HEK293 (cell line): ENCODE results near the gene UPF2.
A peak's percentile ranks its signal among the peaks of the same experiment; 100 is the strongest.

Source experiments
- CTCF ChIA-PET: fragments of 350-600 bp; formaldehyde crosslinking; extraction: SDS; loops from one replicate; lab custom pipeline; 2021; ENCODE audit warnings: antibody characterized with exemption; lab: Yijun Ruan, JAX
- POLR2A ChIA-PET: fragments of 300-600 bp; formaldehyde crosslinking; extraction: SDS; loops from one replicate; lab custom pipeline; 2020; ENCODE audit warnings: antibody characterized with exemption, inconsistent platforms; lab: Yijun Ruan, JAX
- H3K27ac ChIP-seq: fragments of 200-500 bp; sonication (Bioruptor generic); 2 replicates; pipeline ENCODE4 v1.5.1; 2014; ENCODE audit warnings: low read depth, low read length, control low read depth, inconsistent platforms; ENCODE audit errors: extremely low read depth
- H3K36me3 ChIP-seq, 2 experiments: fragments of 200-500 bp in 1 of 2; sonication (Bioruptor generic) in 1 of 2; 1 replicate in 1 of 2; 2 replicates in 1 of 2; pipeline ENCODE4 v1.5.1; 2014 to 2017; ENCODE audit warnings: inconsistent platforms in 2 of 2, low read length in 2 of 2; ENCODE audit not compliant: control insufficient read depth in 2 of 2, insufficient read depth in 1 of 2
- H3K4me1 ChIP-seq: fragments of 200-500 bp; sonication (Bioruptor generic); 2 replicates; pipeline ENCODE4 v1.5.1; 2014; ENCODE audit warnings: mild to moderate bottlenecking, low read length, inconsistent platforms; ENCODE audit not compliant: control insufficient read depth, insufficient read depth
- H3K4me3 ChIP-seq: 2 replicates; pipeline ENCODE4 v1.5.1; 2011; ENCODE audit warnings: low read depth, mild to moderate bottlenecking, control low read depth, low read length, moderate library complexity
- H3K9me3 ChIP-seq: fragments of 200-500 bp; sonication (Bioruptor generic); 2 replicates; pipeline ENCODE4 v1.5.1; 2014; ENCODE audit warnings: low read depth, low read length, inconsistent platforms; ENCODE audit not compliant: control insufficient read depth, insufficient read depth
- HOXC10 ChIP-seq: sonication (generic); formaldehyde crosslinking; IDR thresholded peaks from 2 replicates; pipeline ENCODE4 v1.8.1; 2023; ENCODE audit warnings: mild to moderate bottlenecking, missing genetic modification reagents
- IKZF3 ChIP-seq: fragments of 450-650 bp; IDR thresholded peaks from 2 replicates; pipeline ENCODE4 v1.5.0; 2018; ENCODE audit warnings: missing biosample characterization, mild to moderate bottlenecking, missing genetic modification characterization, moderate library complexity
- KLF1 ChIP-seq: fragments of 450-650 bp; formaldehyde crosslinking; IDR thresholded peaks from 2 replicates; pipeline ENCODE4 v1.5.1; 2016; ENCODE audit warnings: missing biosample characterization, missing genetic modification characterization
- MYNN ChIP-seq: fragments of 450-650 bp; formaldehyde crosslinking; IDR thresholded peaks from 2 replicates; pipeline ENCODE4 v1.5.1; 2016; ENCODE audit warnings: missing biosample characterization, missing genetic modification characterization, borderline replicate concordance
- PRDM6 ChIP-seq: fragments of 450-650 bp; formaldehyde crosslinking; IDR thresholded peaks from 2 replicates; pipeline ENCODE4 v1.5.1; 2017; ENCODE audit warnings: missing biosample characterization, missing genetic modification characterization
- REST ChIP-seq: fragments of 450-650 bp; formaldehyde crosslinking; IDR thresholded peaks from 2 replicates; pipeline ENCODE4 v1.5.1; 2016; ENCODE audit warnings: missing biosample characterization, missing genetic modification characterization
- SCRT1 ChIP-seq: fragments of 450-650 bp; formaldehyde crosslinking; IDR thresholded peaks from 2 replicates; pipeline ENCODE4 v1.5.1; 2016; ENCODE audit warnings: missing biosample characterization, missing genetic modification characterization, borderline replicate concordance
- TCF7L2 ChIP-seq: IDR thresholded peaks from 2 replicates; pipeline ENCODE4 v1.6.1; 2011; ENCODE audit warnings: low read depth, mild to moderate bottlenecking, inconsistent platforms, low read length, moderate library complexity, borderline replicate concordance
- ZFP41 ChIP-seq: fragments of 450-650 bp; formaldehyde crosslinking; IDR thresholded peaks from 2 replicates; pipeline ENCODE4 v1.5.1; 2016; ENCODE audit warnings: missing biosample characterization, missing genetic modification characterization, borderline replicate concordance
- ZNF280D ChIP-seq: fragments of 450-650 bp; formaldehyde crosslinking; IDR thresholded peaks from 2 replicates; pipeline ENCODE4 v1.5.1; 2016; ENCODE audit warnings: missing biosample characterization, missing genetic modification characterization
- ZNF48 ChIP-seq: fragments of 450-650 bp; formaldehyde crosslinking; IDR thresholded peaks from 2 replicates; pipeline ENCODE4 v1.5.1; 2016; ENCODE audit warnings: missing biosample characterization, missing genetic modification characterization
- ZNF510 ChIP-seq: fragments of 450-650 bp; formaldehyde crosslinking; IDR thresholded peaks from 2 replicates; pipeline ENCODE4 v1.5.1; 2018; ENCODE audit warnings: mild to moderate bottlenecking, missing genetic modification characterization, missing biosample characterization; ENCODE audit not compliant: insufficient replicate concordance
- ZNF513 ChIP-seq: fragments of 450-650 bp; IDR thresholded peaks from 2 replicates; pipeline ENCODE4 v1.5.1; 2018; ENCODE audit warnings: missing biosample characterization, missing genetic modification characterization
- ZNF629 ChIP-seq: fragments of 450-650 bp; formaldehyde crosslinking; IDR thresholded peaks from 2 replicates; pipeline ENCODE4 v1.5.1; 2017; ENCODE audit warnings: missing biosample characterization, missing genetic modification characterization
- ZNF677 ChIP-seq: fragments of 450-650 bp; IDR thresholded peaks from 2 replicates; pipeline ENCODE4 v1.5.0; 2018; ENCODE audit warnings: missing biosample characterization, mild to moderate bottlenecking, missing genetic modification characterization, moderate library complexity
- ZNF707 ChIP-seq: fragments of 450-650 bp; formaldehyde crosslinking; IDR thresholded peaks from 2 replicates; pipeline ENCODE4 v1.5.1; 2016; ENCODE audit warnings: missing biosample characterization, missing genetic modification characterization
- ZNF776 ChIP-seq: fragments of 450-650 bp; formaldehyde crosslinking; IDR thresholded peaks from 2 replicates; pipeline ENCODE4 v1.5.0; 2017; ENCODE audit warnings: missing biosample characterization, missing genetic modification characterization, borderline replicate concordance
- ZNF777 ChIP-seq: fragments of 450-650 bp; formaldehyde crosslinking; IDR thresholded peaks from 2 replicates; pipeline ENCODE4 v1.5.1; 2017; ENCODE audit warnings: missing biosample characterization, missing genetic modification characterization, borderline replicate concordance
- ZNF791 ChIP-seq: fragments of 450-650 bp; formaldehyde crosslinking; IDR thresholded peaks from 2 replicates; pipeline ENCODE4 v1.5.1; 2016; ENCODE audit warnings: missing biosample characterization, missing genetic modification characterization
- ZSCAN5A ChIP-seq: fragments of 450-650 bp; formaldehyde crosslinking; IDR thresholded peaks from 2 replicates; pipeline ENCODE4 v1.5.1; 2016; ENCODE audit warnings: missing biosample characterization, missing genetic modification characterization

UPF2 gene

GRCh38 chr10:11927746-11928145 is 114.9 kb downstream of the UPF2 start (continued):
- TF ChIP-seq ZNF513 (no peak), ZNF791 (tag by site-specific recombination) (no peak), ZNF629 (no peak), ZNF510 (tag by site-specific recombination) (no peak), SCRT1 (tag by site-specific recombination) (no peak), ZNF777 (tag by site-specific recombination) (no peak), MYNN (no peak), ZNF677 (tag by site-specific recombination) (no peak), ZNF48 (tag by site-specific recombination) (no peak)
- TF ChIP-seq, all 188 proteins: peak for 0

- no peaks in the 10 kb centered on the region for H3K9me3 ChIP-seq
- no peaks in the 10 kb centered on the region for H3K4me1 ChIP-seq
- H3K36me3 ChIP-seq, result peaks cover 12 to 51% of the 10 kb centered on the region in 2 experiments
- ChIA-PET CTCF (no interaction called here), POLR2A (interaction anchor here (0.7 kb wide), 1 partner anchor 121 kb away, joined by 3 read pairs; the partner anchor contains the start of gene UPF2)
- H3K4me3 ChIP-seq, result no peak overlapping the region
- H3K27ac ChIP-seq, result no peak overlapping the region
- TF ChIP-seq ZSCAN5A (tag by site-specific recombination) (no peak), KLF1 (tag by site-specific recombination) (peak; percentile 51; the same call in 1 of the 2 replicates)
- TF ChIP-seq, all 188 proteins: peak for 1
Observed at GRCh38 chr10:11921800-11922392, 120.7 kb downstream of the UPF2 start.

- Histone ChIP-seq H3K36me3 (peaks cover 8 to 30% of the 10 kb centered on the region in 2 experiments), H3K4me1 (no peaks in the 10 kb centered on the region), H3K9me3 (no peaks in the 10 kb centered on the region), H3K4me3 (no peak overlapping the region), H3K27ac (no peak overlapping the region)
- CTCF ChIA-PET, result interaction anchor here (0.6 kb wide), 1 partner anchor 136 kb away, joined by 3 read pairs; no protein-coding TSS in a partner anchor
- POLR2A ChIA-PET, result interaction anchor here (0.7 kb wide), 1 partner anchor 16 kb away, joined by 4 read pairs; no protein-coding TSS in a partner anchor
- TF ChIP-seq PRDM6 (tag by site-specific recombination) (no peak), ZNF707 (no peak), ZNF280D (no peak), ZFP41 (tag by site-specific recombination) (no peak), ZNF776 (tag by site-specific recombination) (no peak), IKZF3 (no peak), REST (no peak), HOXC10 (no peak), TCF7L2 (no peak)
Observed at GRCh38 chr10:11919271-11919670, 123.3 kb downstream of the UPF2 start.
